Measurements from ENCODE around the gene EMP2.
A peak's percentile ranks its signal among the peaks of the same experiment; 100 is the strongest.
"Not testable (repeated sequence)": the region's sequence is repeated elsewhere in the genome, so short reads cannot be mapped to it uniquely, and the experiment has no call there.

EMP2 gene, protein sequence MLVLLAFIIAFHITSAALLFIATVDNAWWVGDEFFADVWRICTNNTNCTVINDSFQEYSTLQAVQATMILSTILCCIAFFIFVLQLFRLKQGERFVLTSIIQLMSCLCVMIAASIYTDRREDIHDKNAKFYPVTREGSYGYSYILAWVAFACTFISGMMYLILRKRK

DNA sequence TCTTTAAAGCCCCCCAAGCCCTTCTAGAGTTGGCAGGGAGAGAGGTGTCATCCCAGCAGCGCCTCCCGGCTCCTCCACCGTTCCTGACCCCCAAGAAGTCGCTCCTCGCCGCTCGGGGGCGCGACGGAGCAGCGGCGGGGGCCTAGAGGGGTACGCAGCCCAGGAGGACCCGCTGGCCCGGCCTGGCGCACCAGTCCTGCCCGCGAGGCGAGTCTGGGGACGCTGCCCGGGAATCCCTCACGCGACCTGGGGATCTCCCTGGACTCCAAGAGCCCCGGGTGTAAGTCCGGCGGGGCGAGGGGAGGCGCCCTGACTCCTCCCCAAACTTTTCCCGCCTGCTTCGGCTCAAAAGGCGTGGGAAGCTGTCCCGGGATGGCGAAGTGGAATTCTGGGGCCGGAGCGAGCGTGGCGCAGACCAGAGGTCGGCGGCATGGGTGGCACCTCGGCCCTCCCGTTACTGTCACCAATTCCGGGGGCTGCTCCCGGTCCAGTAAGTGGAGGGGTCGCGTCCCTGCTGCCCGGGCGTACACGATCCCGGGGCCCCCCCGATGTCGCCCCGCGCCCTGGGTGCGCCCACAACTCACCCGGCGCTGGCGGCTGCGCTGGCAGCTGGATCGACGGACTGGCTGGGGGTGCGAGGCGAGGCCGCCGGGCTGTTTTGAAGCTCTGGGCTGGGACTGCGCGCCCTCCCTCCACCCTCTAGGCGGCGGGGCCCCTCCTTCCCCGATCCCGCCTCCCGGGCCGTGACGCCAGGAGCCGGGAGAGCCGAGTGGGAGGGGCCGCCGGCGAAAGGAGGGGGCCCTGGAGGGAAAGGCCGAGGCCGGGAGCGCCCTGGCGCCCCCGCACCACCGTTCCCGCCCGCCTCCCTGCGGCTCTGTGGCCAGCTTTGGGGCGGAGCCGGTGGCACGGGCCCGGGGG is at the start of gene EMP2:
TSS of gene EMP2 (minus strand) at position 634 of the 918 bp plus-strand sequence. CDS start 32,981 bp downstream, outside the sequence.
- Mint-ChIP-seq H3K4me1 (no peaks in the 10 kb centered on the region), H3K36me3 (no peaks in the 10 kb centered on the region), H3K9me3 (no peaks in the 10 kb centered on the region), H3K27ac (no peak within 1 kb of the TSS), H3K4me3 (no peak within 1 kb of the TSS), H3K27me3 (peaks cover 62% of the 10 kb centered on the region)
- DNase-seq = no peak
- CTCF ChIA-PET = interaction anchor here (0.6 kb wide), 1 partner anchor 18 kb away, joined by 4 read pairs; no protein-coding TSS in a partner anchor

DNA sequence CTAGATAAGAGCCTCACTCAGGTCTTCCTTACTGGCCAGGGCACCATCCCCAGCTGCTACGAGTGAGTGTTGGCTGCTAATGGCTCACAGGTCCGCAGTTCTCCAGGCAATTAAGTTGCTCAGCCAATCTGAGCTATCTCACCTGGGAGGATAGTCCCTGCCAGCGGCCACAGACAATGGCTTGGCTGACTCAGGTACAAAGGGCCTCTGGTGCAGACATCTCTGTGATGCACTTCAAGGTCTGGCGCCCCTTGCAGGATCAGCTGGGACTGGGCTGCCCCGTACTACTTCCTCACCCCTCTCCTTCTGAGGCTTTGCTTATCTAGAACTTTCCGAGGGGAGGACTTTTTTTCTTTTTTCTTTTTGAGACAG is 49.2 kb upstream of the EMP2 start:
- Mint-ChIP-seq H3K27me3 (peaks cover 5% of the 10 kb centered on the region), H3K36me3 (no peaks in the 10 kb centered on the region), H3K27ac (no peak overlapping the region), H3K4me3 (no peak overlapping the region), H3K4me1 (no peaks in the 10 kb centered on the region), H3K9me3 (peaks cover 3% of the 10 kb centered on the region)
- DNase-seq = no peak
- CTCF ChIA-PET = no interaction called here

DNA sequence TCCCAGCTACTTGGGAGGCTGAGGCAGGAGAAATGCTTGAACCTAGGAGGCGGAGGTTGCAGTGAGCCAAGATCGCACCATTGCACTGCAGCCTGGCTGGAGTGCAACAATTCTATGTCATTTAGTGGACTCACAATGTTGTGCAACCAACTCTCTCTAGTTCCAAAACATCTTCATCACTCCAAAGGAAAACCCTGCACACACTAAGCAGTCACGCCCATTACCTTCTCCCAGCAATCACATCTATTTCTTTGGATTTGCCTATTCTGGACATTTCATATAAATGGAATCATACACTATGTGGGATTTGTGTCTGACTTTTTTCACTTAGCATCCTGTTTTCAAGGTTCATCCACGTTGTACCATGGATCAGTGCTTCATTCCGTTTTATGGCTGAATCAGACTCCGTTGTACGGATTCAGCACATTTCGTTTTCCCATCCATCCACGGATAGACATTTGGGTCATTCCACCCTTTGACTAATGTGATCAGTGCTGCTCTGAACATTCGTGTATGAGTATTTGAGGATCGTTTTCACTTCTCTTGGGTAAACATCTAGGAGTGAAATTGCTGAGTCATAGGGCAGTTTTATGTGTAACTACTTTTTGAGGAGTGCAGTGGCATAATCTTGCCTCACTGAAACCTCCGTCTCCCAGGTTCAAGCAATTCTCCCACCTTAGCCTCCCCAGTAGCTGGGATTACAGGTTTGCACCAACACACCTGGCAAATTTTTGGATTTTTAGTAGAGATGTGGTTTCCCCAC is 45.4 kb upstream of the EMP2 start:
- Mint-ChIP-seq H3K4me3 (no peak overlapping the region), H3K27me3 (peaks cover 5% of the 10 kb centered on the region), H3K9me3 (no peaks in the 10 kb centered on the region), H3K27ac (no peak overlapping the region), H3K36me3 (no peaks in the 10 kb centered on the region), H3K4me1 (no peaks in the 10 kb centered on the region)
- no peak for DNase-seq
- CTCF ChIA-PET = interaction anchor here (0.8 kb wide), 1 partner anchor 112 kb away, joined by 3 read pairs; no protein-coding TSS in a partner anchor

DNA sequence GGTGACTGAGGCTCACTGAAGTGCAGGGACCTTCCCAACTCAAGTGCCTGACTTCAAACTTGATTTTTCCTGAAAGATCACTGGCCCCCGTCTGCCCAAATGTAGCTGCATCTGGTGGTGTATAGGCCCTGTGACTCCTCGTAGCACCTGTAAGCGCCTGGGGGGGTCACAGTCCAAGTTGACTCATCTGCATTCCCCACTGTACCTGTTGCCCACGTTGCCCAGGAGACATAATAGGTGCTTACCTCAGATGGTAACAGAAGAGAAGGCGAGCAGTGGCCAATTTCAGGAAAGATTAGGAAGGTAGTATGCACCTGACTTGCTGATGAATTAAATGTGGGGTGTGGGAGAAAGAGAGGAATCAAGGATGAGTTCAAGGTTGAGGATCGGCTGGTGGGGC is 44.1 kb upstream of the EMP2 start:
- CTCF ChIA-PET = no interaction called here
- H3K4me1 Mint-ChIP-seq = no peaks in the 10 kb centered on the region
- no peak for DNase-seq
- no peaks in the 10 kb centered on the region for H3K9me3 Mint-ChIP-seq
- no peak overlapping the region for H3K4me3 Mint-ChIP-seq
- no peak overlapping the region for H3K27ac Mint-ChIP-seq
- H3K27me3 Mint-ChIP-seq = peaks cover 14% of the 10 kb centered on the region
- no peaks in the 10 kb centered on the region for H3K36me3 Mint-ChIP-seq

DNA sequence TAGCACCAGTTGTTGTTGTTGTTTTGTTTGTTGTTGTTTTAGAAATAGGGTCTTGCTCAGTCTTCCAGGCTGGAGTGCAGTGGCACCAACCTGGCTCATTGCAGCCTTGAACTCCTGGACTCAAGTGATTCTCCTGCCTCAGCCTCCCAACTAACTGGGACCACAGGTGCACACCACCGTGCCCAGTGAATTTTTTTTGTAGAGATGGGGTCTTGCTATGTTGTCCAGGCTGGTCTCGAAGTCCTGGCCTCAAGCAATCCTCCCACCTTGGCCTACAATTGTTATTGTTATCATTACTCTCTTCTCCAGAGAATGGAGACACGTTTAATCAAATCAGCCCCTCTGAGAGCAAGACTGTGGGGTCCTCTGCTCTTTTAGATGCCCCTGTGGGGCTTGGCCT is 42.7 kb upstream of the EMP2 start:
- Mint-ChIP-seq H3K4me1 (no peaks in the 10 kb centered on the region), H3K36me3 (no peaks in the 10 kb centered on the region), H3K27me3 (peaks cover 27% of the 10 kb centered on the region), H3K4me3 (no peak overlapping the region), H3K9me3 (no peaks in the 10 kb centered on the region), H3K27ac (no peak overlapping the region)
- no peak for DNase-seq
- CTCF ChIA-PET = no interaction called here

DNA sequence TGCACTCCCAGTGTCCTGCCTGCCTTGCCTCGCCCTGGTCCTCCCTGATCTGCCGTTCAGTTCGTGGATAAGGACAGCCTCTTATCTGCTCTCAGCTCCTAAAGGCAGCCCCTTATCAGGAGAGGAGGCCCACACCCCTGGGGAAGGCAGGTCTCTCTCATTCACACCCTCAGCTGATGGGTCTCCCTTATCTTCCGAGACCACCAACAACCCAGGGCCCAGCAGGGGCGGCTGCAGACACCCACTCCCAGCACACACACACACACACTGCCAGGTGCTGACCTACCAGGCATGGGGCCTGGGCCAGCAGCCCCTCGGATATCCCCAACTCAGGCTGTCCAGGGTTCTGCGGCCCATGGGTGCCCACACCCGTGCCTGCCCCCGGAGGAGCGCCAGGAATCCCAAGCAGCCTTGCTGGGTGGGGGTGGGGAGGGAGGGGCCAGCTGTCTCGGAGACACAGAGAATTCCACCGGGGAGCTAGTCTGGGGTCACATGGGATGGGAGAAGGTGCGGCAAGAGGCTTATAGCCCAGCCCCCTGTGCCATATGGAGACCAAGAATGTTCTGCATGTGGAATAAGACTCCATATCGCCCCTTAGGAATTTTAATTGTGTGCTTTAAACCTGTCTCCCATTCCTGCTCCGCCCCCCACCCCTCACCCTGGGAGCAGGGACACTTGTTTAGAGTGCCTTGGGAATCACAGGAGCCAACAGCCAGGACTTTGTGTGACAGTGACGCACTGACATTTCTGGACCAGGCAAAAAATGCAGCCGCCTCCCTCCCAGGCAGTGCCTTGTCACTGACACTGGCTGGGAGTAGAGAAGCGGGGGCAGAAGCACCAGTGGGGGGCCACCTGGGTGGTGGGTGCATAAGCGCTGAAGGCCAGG is 41.9 kb upstream of the EMP2 start:
- Mint-ChIP-seq H3K27ac (no peak overlapping the region), H3K27me3 (peaks cover 26% of the 10 kb centered on the region), H3K4me1 (no peaks in the 10 kb centered on the region), H3K9me3 (no peaks in the 10 kb centered on the region), H3K4me3 (no peak overlapping the region), H3K36me3 (no peaks in the 10 kb centered on the region)
- CTCF ChIA-PET = interaction anchor here (0.7 kb wide), 1 partner anchor 105 kb away, joined by 3 read pairs; no protein-coding TSS in a partner anchor
- DNase-seq = no peak

DNA sequence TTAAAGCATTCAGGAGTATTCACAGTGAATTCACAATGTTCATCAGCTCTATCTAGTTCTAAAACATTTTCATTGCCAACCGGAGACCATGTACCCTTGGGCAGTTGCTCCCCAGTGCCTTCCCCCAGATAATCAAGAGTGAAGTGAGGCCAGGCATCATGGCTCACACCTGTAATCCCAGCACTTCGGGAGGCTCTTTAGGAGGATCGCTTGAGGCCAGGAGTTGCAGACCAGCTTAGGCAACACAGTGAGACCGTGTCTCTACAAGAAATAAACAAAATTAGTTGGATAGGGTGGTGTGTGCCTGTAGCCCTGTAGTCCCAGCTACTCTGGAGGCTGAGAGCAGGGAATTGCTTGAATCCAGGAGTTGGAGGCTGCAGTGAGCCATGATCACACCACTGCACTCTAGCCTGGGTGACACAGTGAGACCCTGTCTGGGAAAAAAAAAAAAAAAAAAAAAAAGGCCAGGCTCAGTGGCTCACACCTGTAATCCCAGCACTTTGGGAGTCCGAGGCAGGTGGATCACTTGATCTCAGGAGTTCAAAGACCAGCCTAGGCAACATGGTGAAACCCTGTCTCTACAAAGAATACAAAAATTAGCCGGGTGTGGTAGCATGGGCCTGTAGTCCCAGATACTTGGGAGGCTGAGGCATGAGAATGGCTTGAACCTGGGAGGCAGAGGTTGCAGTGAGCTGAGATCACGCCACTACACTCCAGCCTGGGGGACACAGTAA is 41.0 kb upstream of the EMP2 start:
- DNase-seq, H3K4me1 Mint-ChIP-seq, H3K27ac Mint-ChIP-seq, H3K4me3 Mint-ChIP-seq, H3K9me3 Mint-ChIP-seq, H3K36me3 Mint-ChIP-seq: not testable (repeated sequence)
- CTCF ChIA-PET = interaction anchor here (0.7 kb wide), 1 partner anchor 104 kb away, joined by 3 read pairs; no protein-coding TSS in a partner anchor
- peaks cover 22% of the 10 kb centered on the region for H3K27me3 Mint-ChIP-seq

DNA sequence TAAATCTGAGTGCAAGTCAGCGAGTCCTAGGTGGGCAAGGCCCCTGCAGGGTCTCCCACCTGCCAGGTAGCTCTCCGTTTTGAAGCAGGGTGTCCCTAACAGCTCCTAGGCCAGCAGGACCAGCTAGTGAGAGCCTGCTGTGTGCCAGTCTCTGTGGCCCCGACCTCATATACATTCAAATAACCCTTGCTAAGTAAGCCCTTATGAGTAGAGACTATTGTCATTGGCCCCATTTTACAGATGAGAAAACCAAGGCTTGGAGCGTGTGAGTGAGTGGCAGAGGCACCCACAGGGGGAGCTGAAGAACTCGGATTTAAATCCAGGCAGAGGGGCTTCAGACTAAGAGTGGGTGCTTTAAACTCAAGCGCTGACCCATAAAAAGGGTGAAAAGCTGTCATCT is 39.7 kb upstream of the EMP2 start:
- no peaks in the 10 kb centered on the region for H3K36me3 Mint-ChIP-seq
- no peaks in the 10 kb centered on the region for H3K4me1 Mint-ChIP-seq
- H3K27me3 Mint-ChIP-seq = peaks cover 22% of the 10 kb centered on the region
- no peak overlapping the region for H3K27ac Mint-ChIP-seq
- H3K9me3 Mint-ChIP-seq = no peaks in the 10 kb centered on the region
- no peak for DNase-seq
- CTCF ChIA-PET = no interaction called here
- no peak overlapping the region for H3K4me3 Mint-ChIP-seq

DNA sequence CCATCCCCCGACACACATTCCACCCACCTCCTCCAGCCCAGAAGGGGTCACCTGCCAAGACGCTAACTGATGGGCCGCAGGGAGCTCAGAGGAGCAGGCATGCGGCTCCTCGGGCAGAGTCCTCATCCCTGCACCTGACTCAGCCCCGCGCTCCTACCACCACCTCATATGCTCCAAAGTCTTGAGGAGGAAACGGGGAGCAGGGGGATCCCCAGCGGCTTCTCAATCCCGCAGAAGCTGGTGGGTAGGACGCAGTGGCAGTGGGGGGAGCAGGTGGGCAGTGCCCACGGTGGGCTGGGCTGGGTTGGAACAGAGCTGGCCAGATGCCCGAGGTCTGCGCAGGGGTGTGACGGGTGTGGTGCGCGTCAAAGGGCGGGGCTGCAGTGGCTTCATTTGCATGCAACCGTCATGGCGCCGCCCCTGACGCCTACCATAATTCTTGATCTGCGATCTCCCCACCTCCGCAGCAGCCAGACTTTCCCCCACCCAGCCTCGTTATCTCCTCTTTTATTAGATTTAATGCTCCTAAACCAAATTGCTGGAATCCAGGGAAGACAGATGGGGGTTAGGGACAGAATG is 39.0 kb upstream of the EMP2 start:
- Mint-ChIP-seq H3K9me3 (no peaks in the 10 kb centered on the region), H3K4me3 (no peak overlapping the region), H3K27ac (no peak overlapping the region), H3K4me1 (no peaks in the 10 kb centered on the region), H3K27me3 (peaks cover 22% of the 10 kb centered on the region), H3K36me3 (no peaks in the 10 kb centered on the region)
- peak; percentile 26 for DNase-seq
- CTCF ChIA-PET = no interaction called here

DNA sequence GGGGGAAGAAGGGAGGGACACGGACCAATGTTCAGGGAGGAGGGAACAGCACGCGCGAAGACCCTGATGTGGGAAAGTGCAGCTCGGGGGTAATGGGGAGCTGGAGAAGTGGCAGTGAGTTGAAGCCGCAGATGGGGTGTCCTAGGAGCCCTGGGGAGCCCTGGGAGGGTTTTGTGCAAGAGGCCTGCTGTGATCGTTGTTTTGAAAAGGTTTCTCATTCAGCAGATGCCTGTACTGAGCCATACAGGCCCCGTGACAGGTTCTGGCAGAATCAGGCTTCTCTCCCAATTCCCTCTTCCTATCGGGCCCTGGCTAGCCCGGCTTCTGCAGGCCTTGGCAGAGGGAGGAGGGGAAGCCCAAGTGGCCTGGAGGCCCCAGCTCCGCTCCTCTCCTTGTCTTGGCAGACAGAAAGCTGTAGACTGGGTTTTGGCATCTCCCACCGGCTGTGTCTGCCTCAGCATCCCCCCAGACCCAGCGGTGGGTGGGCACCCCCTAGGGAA is 38.4 kb upstream of the EMP2 start:
- Mint-ChIP-seq H3K27ac (no peak overlapping the region), H3K4me1 (no peaks in the 10 kb centered on the region), H3K4me3 (no peak overlapping the region), H3K9me3 (no peaks in the 10 kb centered on the region), H3K36me3 (no peaks in the 10 kb centered on the region), H3K27me3 (peaks cover 22% of the 10 kb centered on the region)
- CTCF ChIA-PET = no interaction called here
- DNase-seq = no peak

DNA sequence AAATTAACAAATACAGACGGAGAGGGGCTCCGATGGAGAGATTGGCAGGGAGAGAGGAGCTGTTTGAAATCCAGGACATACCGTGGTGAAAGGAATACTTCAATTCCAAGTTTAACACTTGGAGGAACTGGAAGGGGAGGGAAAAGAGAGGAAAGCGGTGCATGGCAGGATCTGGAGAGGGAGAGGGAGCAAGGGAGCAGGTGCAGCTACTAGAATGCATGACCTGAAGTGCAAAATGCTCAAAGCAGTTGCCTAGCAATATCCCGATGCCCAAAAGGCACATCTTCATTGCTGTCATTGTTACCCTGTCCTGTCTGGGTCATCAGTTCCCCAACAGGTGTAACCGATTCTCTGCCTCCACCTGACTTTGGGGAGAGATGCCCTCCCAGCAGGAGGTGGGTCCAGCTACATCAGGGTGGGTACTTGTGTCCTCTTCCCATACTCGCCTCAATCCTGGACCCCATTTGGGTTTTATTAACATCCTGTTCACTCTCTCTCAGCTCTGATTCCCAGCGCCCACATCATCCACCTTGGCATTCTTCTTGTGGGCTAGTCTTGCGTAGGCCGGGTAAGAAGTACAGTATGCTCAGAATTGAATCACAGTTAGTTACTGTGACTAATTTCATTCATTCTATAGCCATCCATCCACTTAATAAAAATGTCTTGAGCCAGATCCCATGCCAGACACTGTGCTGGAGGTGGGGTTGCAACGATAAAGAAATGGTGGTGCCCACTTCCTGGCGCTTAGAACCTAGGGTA is 37.4 kb upstream of the EMP2 start:
- Mint-ChIP-seq H3K4me3 (no peak overlapping the region), H3K27me3 (peaks cover 24% of the 10 kb centered on the region), H3K27ac (no peak overlapping the region), H3K4me1 (no peaks in the 10 kb centered on the region), H3K9me3 (no peaks in the 10 kb centered on the region), H3K36me3 (no peaks in the 10 kb centered on the region)
- CTCF ChIA-PET = no interaction called here
- no peak for DNase-seq

DNA sequence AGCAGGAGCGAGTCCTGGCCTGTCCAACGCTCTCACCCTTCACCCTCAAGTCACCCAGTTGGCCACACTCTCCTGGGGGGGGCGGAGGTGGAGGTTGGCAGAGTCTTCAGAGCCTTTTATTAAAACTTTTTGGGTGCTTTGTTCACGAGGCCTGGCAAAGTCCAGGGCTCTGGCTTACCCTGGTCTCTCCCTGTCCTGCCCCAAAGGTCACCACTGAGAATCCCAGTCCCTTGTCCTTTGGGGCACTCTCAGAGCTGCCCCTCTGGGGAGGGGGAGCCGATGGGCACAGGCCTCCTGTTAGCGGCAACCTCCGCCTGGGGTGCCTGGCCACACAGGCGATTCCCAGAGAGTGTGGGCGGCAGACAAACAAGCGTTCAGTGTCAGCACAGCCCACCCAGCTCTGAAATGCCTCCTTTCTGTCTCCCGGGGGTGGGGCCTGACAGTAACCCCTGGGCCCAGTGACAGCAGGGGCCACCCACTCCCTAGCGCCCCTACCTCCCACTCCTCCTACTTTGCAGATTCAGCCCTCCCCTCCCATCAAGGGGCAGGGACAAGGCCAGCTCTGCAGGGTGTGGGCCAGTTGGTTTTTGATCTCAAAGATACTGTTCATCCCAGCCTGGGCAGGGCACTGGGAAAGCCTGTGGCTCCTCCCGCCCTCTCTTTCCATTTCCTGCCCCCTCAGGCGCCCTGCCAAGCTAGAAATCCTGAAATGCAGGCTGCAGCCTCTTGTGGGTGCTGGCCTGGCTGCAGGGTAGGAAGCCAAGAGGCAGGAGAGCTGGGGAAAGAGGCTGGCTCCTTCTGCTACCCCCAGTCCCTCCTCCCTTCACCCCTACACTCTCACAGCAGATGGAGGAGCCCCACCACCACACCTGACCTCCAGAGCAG is 36.6 kb upstream of the EMP2 start:
- Mint-ChIP-seq H3K4me3 (no peak overlapping the region), H3K36me3 (no peaks in the 10 kb centered on the region), H3K27ac (no peak overlapping the region), H3K4me1 (no peaks in the 10 kb centered on the region), H3K27me3 (peaks cover 27% of the 10 kb centered on the region), H3K9me3 (no peaks in the 10 kb centered on the region)
- DNase-seq = no peak
- CTCF ChIA-PET = no interaction called here

All from activated naive CD4-positive, alpha-beta T cell treated with anti-CD3 and anti-CD28 coated beads, Interleukin-2, amount 10 ng/mL, durations not matched to agents 7 days and 5 days (primary cell).